Skeletal muscle tissue (tissue), 5 donors: ENCODE measurements around the gene FOXP2. TPM values are rescaled to one million over a fixed set of nuclear protein-coding genes. Genes with fewer than 3 reads are reported as not detected.

Experiments
- H3K27ac ChIP-seq: one replicate; pipeline ENCODE4 v1.7.0; 2013; ENCODE audit warnings: mild to moderate bottlenecking, low read depth, low read length, inconsistent platforms
- H3K27me3 ChIP-seq, 3 donors: one replicate each; pipeline ENCODE4 v1.7.0; 2013; ENCODE audit warnings: low read length in 3 of 3; ENCODE audit not compliant: control insufficient read depth in 3 of 3, insufficient read depth in 3 of 3
- H3K36me3 ChIP-seq, 3 donors: one replicate each; pipeline ENCODE4 v1.7.0; 2013; ENCODE audit warnings: low read length in 3 of 3; ENCODE audit not compliant: control insufficient read depth in 3 of 3, insufficient read depth in 3 of 3
- H3K4me1 ChIP-seq, 3 donors: one replicate each; pipeline ENCODE4 v1.7.0; 2013; ENCODE audit warnings: low read length in 3 of 3, mild to moderate bottlenecking in 3 of 3; ENCODE audit not compliant: control insufficient read depth in 3 of 3, insufficient read depth in 3 of 3
- H3K4me3 ChIP-seq, 3 donors: one replicate each; pipeline ENCODE4 v1.7.0; 2013; ENCODE audit warnings: low read length in 3 of 3
- H3K9ac ChIP-seq, 3 donors: one replicate each; pipeline ENCODE4 v1.7.0; 2013; ENCODE audit warnings: low read length in 3 of 3, mild to moderate bottlenecking in 3 of 3, moderate library complexity in 2 of 3, low read depth in 1 of 3
- H3K9me3 ChIP-seq, 3 donors: one replicate each; pipeline ENCODE4 v1.7.0; 2013; ENCODE audit warnings: low read length in 3 of 3; ENCODE audit not compliant: control insufficient read depth in 3 of 3
- small RNA-seq: library from RNA; depleted of rRNA; stranded (forward); fragments of <200 nt; gene quantifications from one replicate; pipeline ENCODE3, GENCODE V24; 2014
- total RNA-seq: library from RNA; depleted of rRNA; stranded (reverse); fragments of >200 nt; gene quantifications from one replicate; pipeline ENCODE4 v1.2.3, GENCODE V29; 2014
- donor health status: Osteomylitis.

FOXP2 gene
- total RNA-seq, 1 donor from 2014 or later, result 10.4 TPM

DNA sequence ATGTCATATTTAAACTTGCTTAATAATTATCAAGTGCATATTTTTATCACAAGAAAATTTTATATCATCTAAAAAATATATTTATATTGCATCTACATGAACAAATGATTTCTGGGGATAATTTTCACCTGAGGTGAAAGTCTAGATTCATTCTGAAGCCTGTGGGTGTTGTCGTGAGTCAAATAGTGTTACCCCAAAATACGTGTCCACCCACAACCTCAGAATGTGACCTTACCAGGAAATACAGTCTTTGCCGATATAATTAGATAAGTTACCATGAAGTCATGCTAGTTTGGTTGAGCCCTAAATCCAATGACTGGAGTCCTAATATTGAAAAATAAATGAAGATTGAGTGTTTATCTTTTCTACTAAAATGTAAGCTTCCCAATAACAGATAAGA is 304.2 kb downstream of the FOXP2 start:
- H3K9ac ChIP-seq, result no peak overlapping the region
- H3K4me1 ChIP-seq, result no peaks in the 10 kb centered on the region
- H3K27ac ChIP-seq, result no peak overlapping the region
- H3K27me3 ChIP-seq, result no peaks in the 10 kb centered on the region
- no peaks in the 10 kb centered on the region for H3K9me3 ChIP-seq
- no peaks in the 10 kb centered on the region for H3K36me3 ChIP-seq
- H3K4me3 ChIP-seq, result no peak overlapping the region

DNA sequence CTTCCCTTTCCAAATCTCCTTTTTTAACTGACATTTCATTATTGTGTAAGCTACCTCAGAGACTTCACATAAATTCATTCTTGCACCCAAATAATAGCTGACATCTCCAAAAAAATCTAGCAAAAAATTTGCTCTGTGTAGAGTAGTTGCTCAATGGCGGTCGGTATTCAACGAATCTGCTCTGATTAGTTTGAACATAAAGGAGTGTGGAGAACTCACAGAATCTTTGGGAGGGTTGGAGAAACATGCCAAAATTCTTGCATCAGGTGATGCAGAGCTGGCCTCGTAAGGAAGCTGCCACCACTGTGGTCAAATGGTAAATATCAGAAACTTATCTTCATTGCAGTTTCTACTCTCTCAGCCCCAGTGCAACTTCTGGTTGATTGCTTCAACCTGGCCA is 306.1 kb downstream of the FOXP2 start:
- no peak overlapping the region for H3K27ac ChIP-seq
- H3K36me3 ChIP-seq, result no peaks in the 10 kb centered on the region
- H3K9me3 ChIP-seq, result no peaks in the 10 kb centered on the region
- H3K9ac ChIP-seq, result no peak overlapping the region
- no peaks in the 10 kb centered on the region for H3K4me1 ChIP-seq
- no peak overlapping the region for H3K4me3 ChIP-seq
- no peaks in the 10 kb centered on the region for H3K27me3 ChIP-seq

DNA sequence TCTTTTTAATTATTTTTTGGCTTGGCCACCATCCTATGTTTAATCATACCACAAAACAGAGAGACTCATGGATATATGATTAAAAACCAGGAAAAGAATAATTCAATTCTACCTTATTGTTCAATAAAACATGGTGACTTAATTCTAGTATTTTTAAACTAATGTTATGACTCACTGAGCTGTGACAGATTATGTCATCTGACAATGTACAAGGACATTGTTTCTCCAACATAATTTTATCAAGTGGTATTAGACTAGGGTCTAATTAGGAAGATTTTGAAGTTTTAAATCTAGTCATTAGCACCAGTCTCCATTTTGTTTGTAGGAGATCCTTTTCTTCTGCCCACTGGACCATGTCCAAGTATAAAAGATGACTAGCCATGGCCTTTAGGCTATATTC is 307.9 kb downstream of the FOXP2 start:
- Histone ChIP-seq H3K27me3 (no peaks in the 10 kb centered on the region), H3K27ac (no peak overlapping the region), H3K4me1 (no peaks in the 10 kb centered on the region), H3K9ac (no peak overlapping the region), H3K4me3 (no peak overlapping the region), H3K36me3 (no peaks in the 10 kb centered on the region), H3K9me3 (no peaks in the 10 kb centered on the region)

GRCh38 chr7:114723308-114723707 is 308.7 kb downstream of the FOXP2 start:
- no peaks in the 10 kb centered on the region for H3K9me3 ChIP-seq
- H3K36me3 ChIP-seq, result no peaks in the 10 kb centered on the region
- H3K27me3 ChIP-seq, result no peaks in the 10 kb centered on the region
- no peak overlapping the region for H3K27ac ChIP-seq
- no peaks in the 10 kb centered on the region for H3K4me1 ChIP-seq
- H3K9ac ChIP-seq, result no peak overlapping the region
- no peak overlapping the region for H3K4me3 ChIP-seq

DNA sequence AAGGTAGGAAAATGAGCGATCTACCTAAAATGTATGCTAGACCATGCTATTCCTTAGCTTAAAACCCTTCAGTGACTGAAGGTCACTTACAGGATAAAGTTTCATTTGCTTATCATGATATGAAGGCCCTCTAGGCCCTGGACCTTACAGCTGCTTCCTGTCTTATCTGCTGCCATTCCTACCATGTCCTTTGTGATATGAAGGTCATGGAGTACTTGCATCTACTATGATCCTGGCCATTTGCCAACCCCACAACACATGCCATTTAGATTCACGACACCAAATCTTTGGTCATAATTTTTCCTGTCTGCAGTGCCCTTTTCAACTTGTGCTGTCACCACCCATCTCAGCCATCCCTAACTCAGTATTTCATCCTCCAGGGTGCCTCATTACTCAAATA is 325.5 kb downstream of the FOXP2 start:
- Histone ChIP-seq H3K4me3 (no peak overlapping the region), H3K9ac (no peak overlapping the region), H3K36me3 (no peaks in the 10 kb centered on the region), H3K27me3 (no peaks in the 10 kb centered on the region), H3K4me1 (no peaks in the 10 kb centered on the region), H3K9me3 (no peaks in the 10 kb centered on the region), H3K27ac (no peak overlapping the region)

- no peaks in the 10 kb centered on the region for H3K36me3 ChIP-seq
- H3K9ac ChIP-seq, result no peak overlapping the region
- no peaks in the 10 kb centered on the region for H3K4me1 ChIP-seq
- H3K27ac ChIP-seq, result no peak overlapping the region
- no peak overlapping the region for H3K4me3 ChIP-seq
- no peaks in the 10 kb centered on the region for H3K9me3 ChIP-seq
- no peaks in the 10 kb centered on the region for H3K27me3 ChIP-seq
Measured at GRCh38 chr7:114740941-114741340, 326.3 kb downstream of the FOXP2 start.

DNA sequence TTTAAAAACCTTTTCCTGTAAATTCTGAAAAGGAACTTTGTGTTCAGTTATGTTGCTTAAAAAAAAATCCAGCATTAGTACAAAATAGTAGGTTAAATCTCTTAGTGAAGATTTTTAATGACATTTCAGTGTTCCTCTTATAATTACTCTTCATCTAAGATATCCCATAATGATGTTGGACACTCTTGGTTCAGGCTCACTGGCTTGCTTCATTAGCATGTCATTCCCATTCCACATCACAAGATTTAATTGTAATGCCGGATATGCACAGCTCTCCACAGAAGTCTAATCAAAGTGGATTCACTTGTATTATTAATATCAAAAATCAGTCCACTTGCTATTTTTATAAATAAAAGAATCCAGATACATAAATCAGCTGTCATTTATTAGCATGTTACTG is 327.3 kb downstream of the FOXP2 start:
- Histone ChIP-seq H3K9ac (no peak overlapping the region), H3K9me3 (no peaks in the 10 kb centered on the region), H3K27ac (no peak overlapping the region), H3K4me3 (no peak overlapping the region), H3K4me1 (no peaks in the 10 kb centered on the region), H3K36me3 (no peaks in the 10 kb centered on the region), H3K27me3 (no peaks in the 10 kb centered on the region)

Small RNA genes lying within 50 kb of the gene (small RNA-seq; reads per million reads assigned to genes)
- not detected for gene MIR3666
- not detected for gene RNA5SP238
